Neural crest cell (in vitro differentiated cells): ENCODE results near the gene MSH5. TPM values are rescaled to one million over a fixed set of nuclear protein-coding genes. Genes with fewer than 3 reads are reported as not detected.

Experiments used
- DNase-seq: peaks from one replicate; pipeline ENCODE4 v3.0.0; 2021; ENCODE audit warnings: low read depth, mixed read lengths, low spot score
- H3K27ac Mint-ChIP-seq: one replicate; pipeline ENCODE4 v1.8.0; 2021; ENCODE audit warnings: mild to moderate bottlenecking, mixed read lengths; ENCODE audit not compliant: unreplicated experiment
- H3K27me3 Mint-ChIP-seq: 2 replicates; pipeline ENCODE4 v1.8.0; 2021; ENCODE audit warnings: low read depth, mild to moderate bottlenecking, mixed read lengths
- H3K36me3 Mint-ChIP-seq: 2 replicates; pipeline ENCODE4 v1.8.0; 2021; ENCODE audit warnings: low read depth, mild to moderate bottlenecking, mixed read lengths
- H3K4me1 Mint-ChIP-seq: 2 replicates; pipeline ENCODE4 v1.8.0; 2021; ENCODE audit warnings: mixed read lengths
- H3K4me3 Mint-ChIP-seq: one replicate; pipeline ENCODE4 v1.8.0; 2021; ENCODE audit warnings: mild to moderate bottlenecking, mixed read lengths
- H3K9me3 Mint-ChIP-seq: 2 replicates; pipeline ENCODE4 v1.8.0; 2021; ENCODE audit warnings: mixed read lengths
- CTCF ChIP-seq: fragments of 200-600 bp; sonication (generic); conservative IDR thresholded peaks from 2 replicates; pipeline ENCODE4 v1.5.0; 2021; ENCODE audit warnings: antibody characterized with exemption, mild to moderate bottlenecking
- total RNA-seq: library from RNA; stranded (reverse); gene quantifications from 2 replicates; pipeline ENCODE4 v1.2.1, GENCODE V29; 2021

MSH5 gene
- total RNA-seq, 1 donor from 2014 or later, result 79.5 TPM

GRCh38 chr6:31733734-31734133, 6.1 kb upstream of the MSH5 start:
- Mint-ChIP-seq H3K4me1 (peaks cover 75% of the 10 kb centered on the region), H3K27ac (peak overlapping the region; percentile 43), H3K4me3 (peak overlapping the region; percentile 93), H3K9me3 (no peaks in the 10 kb centered on the region), H3K27me3 (peaks cover 4% of the 10 kb centered on the region), H3K36me3 (peaks cover 21% of the 10 kb centered on the region)
- TF ChIP-seq CTCF, result no peak
- no peak for DNase-seq

- Mint-ChIP-seq H3K4me1 (peaks cover 75% of the 10 kb centered on the region), H3K9me3 (no peaks in the 10 kb centered on the region), H3K36me3 (peaks cover 19% of the 10 kb centered on the region), H3K27ac (peak overlapping the region; percentile 93), H3K27me3 (peaks cover 2% of the 10 kb centered on the region), H3K4me3 (peak overlapping the region; percentile 93)
- TF ChIP-seq CTCF, result no peak
- DNase-seq, result no peak
These were observed 5.5 kb upstream of the MSH5 start for GRCh38 chr6:31734247-31734820.

- no peaks in the 10 kb centered on the region for H3K9me3 Mint-ChIP-seq
- peak overlapping the region; percentile 93 for H3K4me3 Mint-ChIP-seq
- no peaks in the 10 kb centered on the region for H3K27me3 Mint-ChIP-seq
- H3K36me3 Mint-ChIP-seq, result peaks cover 17% of the 10 kb centered on the region
- peak overlapping the region; percentile 100 for H3K27ac Mint-ChIP-seq
- peaks cover 79% of the 10 kb centered on the region for H3K4me1 Mint-ChIP-seq
- TF ChIP-seq CTCF, result no peak
- DNase-seq, result no peak
These were observed 4.9 kb upstream of the MSH5 start for GRCh38 chr6:31734821-31735406.

- Mint-ChIP-seq H3K27ac (peak within 1 kb of the TSS; percentile 100), H3K4me3 (peak within 1 kb of the TSS; percentile 93), H3K36me3 (peaks cover 13% of the 10 kb centered on the region), H3K4me1 (peaks cover 79% of the 10 kb centered on the region), H3K27me3 (no peaks in the 10 kb centered on the region), H3K9me3 (no peaks in the 10 kb centered on the region)
- TF ChIP-seq CTCF, result no peak
- peak; percentile 54 for DNase-seq
These were observed 3.6 kb upstream of the MSH5 start, which contains the start of gene CLIC1 for GRCh38 chr6:31736021-31736767. TSS of gene CLIC1 (minus strand) at chr6:31736530. CDS start at chr6:31736300, 230 bp downstream.

- H3K4me1 Mint-ChIP-seq, result peaks cover 83% of the 10 kb centered on the region
- peak overlapping the region; percentile 100 for H3K27ac Mint-ChIP-seq
- TF ChIP-seq CTCF, result no peak
- H3K27me3 Mint-ChIP-seq, result no peaks in the 10 kb centered on the region
- H3K9me3 Mint-ChIP-seq, result no peaks in the 10 kb centered on the region
- peak overlapping the region; percentile 93 for H3K4me3 Mint-ChIP-seq
- peaks cover 12% of the 10 kb centered on the region for H3K36me3 Mint-ChIP-seq
- no peak for DNase-seq
These were observed 3.0 kb upstream of the MSH5 start for GRCh38 chr6:31736768-31737314.
